Left colon (tissue), 2 donors: ENCODE data around the gene RPRD1B. TPM values are rescaled to one million over a fixed set of nuclear protein-coding genes. Genes with fewer than 3 reads are reported as not detected.

ENCODE experiments used
- ATAC-seq: fragments of 200-7000 bp; cut with Tn5 transposase; one replicate; pipeline ENCODE4 v1.9.1; 2020; ENCODE audit warnings: mild to moderate bottlenecking, moderate library complexity
- DNase-seq, 2 donors: peaks; one replicate each; pipeline ENCODE4 v3.0.0-alpha.2; 2020
- intact Hi-C, 2 donors: fragments of 100-400 bp; cut with DNase I in 1 of 2; cut with micrococcal nuclease in 1 of 2; formaldehyde crosslinking; loops; one replicate each; pipeline versions ENCODE4 v1.11.2 to v1.14.0; 2022; cut with DNase I, micrococcal nuclease
- total RNA-seq, 2 donors: library from RNA; stranded (reverse); fragmentation: NEBNext Ultra II Directional; extraction: Animal tissue kit (Norgen Biotek cat#: 25700); gene quantifications; one replicate each; pipeline ENCODE4 v1.2.1, GENCODE V29; 2021
- donor health status: DM: no; HTN: no; CAD: no.
- donor health status: DM: yes; HTN: yes; CAD: no.

RPRD1B gene
- total RNA-seq, 2 donors from 2014 or later: 30.8 to 34.9 TPM

DNA sequence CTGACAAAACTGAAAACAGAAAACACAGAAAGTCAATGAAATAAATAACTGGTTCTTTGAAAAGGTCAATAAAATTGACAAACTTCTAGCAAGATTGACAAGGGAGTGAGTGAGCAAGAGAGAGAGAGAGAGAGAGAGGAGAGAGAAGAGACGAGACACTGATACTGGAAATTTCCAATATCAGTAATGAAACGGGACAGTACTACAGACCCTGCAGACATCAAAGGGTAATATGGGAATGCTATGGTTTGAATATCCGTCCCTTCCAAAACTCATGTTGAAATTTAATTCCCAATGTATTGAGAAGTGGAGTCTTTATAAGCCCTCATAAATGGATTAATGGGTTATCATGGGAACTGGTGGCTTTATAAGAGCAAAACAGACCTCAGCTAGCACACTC, 4.1 kb upstream of the RPRD1B start:
- DNase-seq: no peak

DNA sequence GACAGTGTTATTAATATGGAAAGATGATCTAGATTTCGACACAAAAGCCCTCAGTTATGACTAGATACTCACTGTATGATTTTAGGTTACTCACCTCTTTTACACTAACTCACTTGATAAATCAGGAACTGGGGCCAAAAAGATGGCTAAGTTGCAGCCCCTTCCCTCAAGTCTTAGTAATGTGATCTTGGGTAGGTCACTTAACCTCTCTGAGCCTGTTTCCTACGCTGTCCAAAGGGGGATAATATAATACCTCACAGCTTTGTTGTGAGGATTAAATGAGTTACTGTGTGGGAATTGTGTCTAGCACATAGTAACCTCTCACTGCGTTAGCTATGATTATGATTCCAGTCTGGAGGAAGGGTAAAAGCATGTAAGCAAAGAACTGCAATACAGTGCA, 1.6 kb upstream of the RPRD1B start:
- ATAC-seq (no peak), DNase-seq (no peak)
- intact Hi-C loops: no loop called here

More for the DNA sequence above, 4.1 kb upstream of the RPRD1B start:
- ATAC-seq: no peak
- intact Hi-C loops: no loop called here

DNA sequence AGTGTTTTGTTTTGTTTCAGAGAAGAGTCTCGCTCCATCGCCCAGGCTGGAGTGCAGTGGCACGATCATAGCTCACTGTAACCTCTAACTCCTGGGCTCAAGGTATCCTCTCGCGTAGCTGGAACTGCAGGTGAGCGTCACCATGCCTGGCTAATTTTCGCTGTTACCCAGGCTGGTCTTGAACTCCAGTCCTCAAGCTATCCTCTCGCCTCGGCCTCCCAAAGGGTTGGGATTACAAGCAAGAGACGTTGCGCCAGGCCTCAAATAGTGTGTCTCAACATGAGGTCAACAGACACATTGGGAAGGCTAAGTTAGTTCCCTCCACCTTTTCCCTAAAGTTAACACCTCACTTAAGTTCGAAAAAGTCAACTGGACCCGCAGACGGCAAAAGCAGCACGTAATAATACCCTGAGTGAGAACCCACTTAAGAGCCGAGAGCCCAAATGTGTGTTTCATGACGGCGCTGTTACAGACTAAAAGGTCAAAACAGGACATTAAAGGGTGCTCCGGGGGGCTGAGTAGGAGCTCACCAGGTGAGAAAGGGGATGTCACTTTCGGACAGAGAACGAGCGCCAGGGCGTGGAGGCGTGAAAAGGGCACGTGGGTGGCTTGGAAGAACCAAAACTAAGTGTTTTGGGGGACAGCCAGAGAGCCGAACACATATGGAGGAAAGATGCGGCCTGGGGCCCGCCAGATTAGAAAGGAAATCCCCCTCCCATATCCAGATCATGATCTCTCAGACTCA, 789 bp upstream of the RPRD1B start:
- DNase-seq (peak; percentile 10 to 63), ATAC-seq (peak; percentile 50)
- intact Hi-C loops: no loop called here

DNA sequence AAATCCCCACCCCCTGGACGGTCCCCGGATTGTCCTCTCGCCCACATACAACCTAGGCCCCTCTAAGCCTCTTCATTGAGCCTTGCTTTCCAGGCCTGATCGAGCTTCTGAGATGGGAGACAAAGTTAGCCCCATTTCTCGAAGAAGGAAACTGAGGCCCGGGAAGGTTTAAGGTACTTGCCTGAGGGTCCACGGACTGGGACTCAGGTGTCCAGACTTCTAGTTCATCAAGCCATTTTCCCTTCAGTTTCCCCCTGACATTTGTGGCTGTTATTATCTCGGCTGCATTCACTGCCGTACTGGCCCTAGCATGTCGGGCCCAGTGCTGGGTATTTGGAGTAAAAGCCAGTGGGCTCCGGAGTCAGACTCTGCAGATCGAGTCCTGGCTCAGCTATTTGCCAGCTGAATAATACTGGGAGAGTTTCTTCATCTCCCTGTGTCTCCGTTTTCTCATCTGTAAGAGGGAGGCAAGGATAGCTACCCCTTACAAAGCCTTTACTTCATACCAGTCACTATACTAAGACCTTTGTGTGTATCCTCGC, 633 bp downstream of the RPRD1B start:
- peak; percentile 32 for ATAC-seq
- intact Hi-C loops: no loop called here

DNA sequence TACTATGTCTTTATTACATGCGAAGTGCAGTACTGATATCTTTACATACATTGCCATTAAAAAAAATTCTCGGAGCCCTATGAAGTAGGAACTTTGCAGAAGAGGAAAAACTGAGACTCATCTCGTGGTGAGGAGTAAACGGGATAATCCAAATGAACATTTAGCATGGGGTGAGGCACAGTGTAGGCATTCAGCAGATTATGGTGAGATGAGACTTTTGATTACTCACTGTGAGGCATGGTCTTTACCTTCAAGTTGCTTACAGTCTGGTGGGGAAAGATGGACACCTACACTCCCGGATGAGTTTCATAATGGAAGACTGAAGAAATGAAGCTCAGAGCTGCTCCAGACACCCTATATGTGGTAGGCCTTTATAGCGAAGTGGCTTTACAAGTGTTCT, 1.4 kb downstream of the RPRD1B start:
- ATAC-seq (no peak), DNase-seq (no peak)
- intact Hi-C loops: no loop called here

More for the DNA sequence above, 633 bp downstream of the RPRD1B start:
- peak in 1 of 2 donors; percentile 10 for DNase-seq

DNA sequence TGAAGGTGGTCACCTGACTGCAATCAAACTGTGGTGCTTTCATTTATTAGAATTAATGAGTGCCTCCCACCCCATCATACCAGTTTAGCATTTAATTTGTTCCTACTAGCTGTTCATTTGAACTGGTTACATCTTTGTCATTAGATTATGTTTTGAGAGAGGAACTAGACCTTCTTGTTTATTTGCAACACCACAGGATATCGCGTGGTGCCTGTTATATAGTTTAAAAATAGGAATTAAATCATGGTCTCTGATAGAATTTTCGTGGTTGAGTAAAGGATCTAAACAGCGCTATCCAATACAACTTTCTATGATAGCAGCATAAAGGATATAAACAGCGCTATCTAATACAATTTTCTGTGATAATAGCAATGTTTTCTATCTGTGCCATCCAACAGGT, 2.8 kb downstream of the RPRD1B start:
- ATAC-seq: no peak
- DNase-seq: no peak
- intact Hi-C loops: no loop called here

DNA sequence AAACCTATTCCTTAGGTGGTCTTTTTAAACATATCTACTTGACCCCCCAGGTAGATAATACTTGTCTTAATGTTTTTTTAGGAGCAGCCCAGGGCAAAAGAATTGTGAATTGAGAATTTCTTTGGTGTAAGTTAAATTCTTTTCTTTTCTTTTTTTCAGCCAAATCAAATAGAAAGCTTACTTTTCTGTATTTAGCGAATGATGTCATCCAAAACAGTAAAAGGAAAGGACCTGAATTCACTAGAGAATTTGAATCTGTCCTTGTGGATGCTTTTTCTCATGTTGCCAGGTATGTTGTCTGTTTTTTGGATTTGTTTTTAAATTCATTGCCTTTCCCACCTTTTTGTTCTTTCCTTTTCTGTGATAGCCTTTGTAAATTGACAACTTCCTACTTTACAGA, 6.7 kb downstream of the RPRD1B start:
- DNase-seq (no peak), ATAC-seq (no peak)
- intact Hi-C loops: no loop called here

DNA sequence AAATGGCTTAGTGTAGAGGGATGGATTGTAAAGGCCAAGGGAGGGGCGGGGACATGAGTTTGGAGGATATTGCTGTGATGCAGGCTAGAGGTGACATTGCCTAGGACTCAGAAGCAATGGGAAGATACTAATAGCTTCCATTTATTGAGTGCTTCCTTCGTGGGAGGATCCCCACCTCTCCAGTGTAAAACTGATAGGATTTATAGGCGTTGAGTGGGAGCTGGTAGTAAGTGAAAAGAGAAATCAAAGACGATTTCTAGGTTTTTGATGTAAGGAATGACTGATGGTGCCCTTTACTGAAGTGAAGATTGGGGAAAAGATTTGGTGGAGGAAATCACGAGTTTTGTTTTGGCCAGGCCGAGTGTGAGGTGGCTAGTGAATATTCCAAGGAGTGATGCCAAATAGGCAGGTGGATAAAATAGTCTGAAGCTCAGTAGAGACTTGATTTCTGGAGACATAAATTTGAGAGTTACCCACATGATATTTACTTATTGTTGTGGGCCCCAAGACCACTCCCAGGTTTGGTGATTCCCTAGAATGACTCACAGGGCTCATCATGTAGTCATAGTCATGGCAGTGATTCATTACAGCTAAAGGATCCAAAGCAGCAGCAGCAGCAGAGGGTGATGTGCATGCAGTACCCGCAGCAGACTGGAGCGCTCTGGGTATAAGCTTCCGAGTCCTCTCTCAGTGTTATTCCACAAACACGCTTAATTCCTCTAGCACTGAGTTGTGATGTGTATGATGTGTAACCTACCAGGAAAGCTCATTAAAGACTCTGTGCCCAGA, 10.2 kb downstream of the RPRD1B start:
- no peak for ATAC-seq
- intact Hi-C loops: no loop called here
- no peak for DNase-seq

DNA sequence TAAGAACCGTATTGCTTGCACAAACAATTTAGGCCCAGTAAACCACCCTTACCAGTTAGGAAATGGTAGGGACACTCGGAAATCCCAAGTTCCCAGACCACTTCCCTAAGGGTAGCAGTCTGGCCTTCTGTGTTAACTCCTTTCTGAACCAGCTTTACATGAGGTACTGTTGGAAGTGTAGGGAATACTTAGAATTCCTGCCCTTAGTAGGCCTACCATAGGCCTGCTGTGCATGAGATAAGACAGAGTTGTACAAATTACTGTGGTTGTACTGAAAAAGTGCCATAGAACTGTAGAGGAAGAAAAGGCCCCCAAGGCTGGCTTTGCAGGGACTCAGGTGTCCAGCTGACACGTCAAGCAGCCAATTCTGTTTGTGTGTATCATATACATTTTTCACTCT, 11.1 kb downstream of the RPRD1B start:
- intact Hi-C loops: no loop called here
- no peak for ATAC-seq
- no peak for DNase-seq

DNA sequence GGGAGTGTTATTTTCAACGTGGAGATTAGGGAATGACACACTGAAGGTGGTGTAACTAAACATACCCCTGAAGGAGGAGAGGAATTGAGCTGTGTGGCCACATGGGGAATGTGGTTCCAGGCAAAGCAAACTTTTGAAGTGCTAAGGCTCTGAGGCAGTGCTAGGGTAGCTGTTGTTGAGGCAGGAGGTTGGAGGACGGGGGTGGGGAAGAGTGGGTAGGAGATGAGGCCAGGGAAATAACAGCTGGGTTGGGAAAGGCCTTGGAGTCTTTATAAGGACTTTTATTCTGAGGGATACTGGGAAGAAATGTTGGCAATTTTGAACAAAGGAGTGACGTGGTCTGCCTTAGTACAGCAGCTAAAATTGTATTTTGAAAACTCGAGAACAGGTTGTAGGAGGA, 13.0 kb downstream of the RPRD1B start:
- no peak for DNase-seq
- ATAC-seq: no peak
- intact Hi-C loops: no loop called here

DNA sequence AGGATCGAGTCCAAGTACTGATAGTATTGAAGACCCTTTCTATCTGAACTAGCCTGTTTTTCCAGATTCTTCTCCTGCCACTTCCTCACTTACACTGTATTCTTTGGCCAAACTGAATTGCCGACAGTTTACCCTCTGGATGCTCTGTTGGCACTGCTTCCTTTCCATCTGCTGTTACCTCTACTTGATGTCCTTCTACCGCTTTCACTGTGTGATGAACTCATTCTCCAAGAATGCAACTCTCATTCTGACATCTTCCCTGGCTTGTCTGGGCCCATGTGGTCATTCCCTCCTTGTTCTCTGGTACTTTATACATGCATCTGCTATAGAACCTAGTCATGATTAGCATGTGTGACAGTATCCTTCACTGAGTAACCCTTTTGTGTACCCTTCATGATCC, 16.3 kb downstream of the RPRD1B start:
- DNase-seq (no peak), ATAC-seq (no peak)
- intact Hi-C loops: no loop called here

DNA sequence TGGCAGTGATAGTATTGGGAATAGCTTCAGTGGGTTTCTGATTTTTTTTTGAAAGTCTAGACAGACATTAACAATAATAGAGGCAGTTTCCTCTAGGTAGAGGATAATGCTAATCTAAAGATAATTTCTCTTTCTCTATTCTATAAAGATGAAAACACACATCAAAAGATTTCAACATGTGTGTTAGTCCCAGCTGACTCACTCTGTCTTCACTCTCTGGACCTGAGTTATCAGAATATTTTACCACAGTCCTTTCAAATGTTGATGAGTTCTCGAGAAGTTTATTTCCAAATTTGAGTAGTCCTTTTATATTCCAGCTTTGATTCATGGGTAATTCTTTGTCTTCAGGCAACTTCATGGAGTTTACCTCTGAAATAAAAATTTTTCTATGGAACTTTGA, 17.1 kb downstream of the RPRD1B start:
- ATAC-seq (no peak), DNase-seq (no peak)
- intact Hi-C loops: no loop called here

DNA sequence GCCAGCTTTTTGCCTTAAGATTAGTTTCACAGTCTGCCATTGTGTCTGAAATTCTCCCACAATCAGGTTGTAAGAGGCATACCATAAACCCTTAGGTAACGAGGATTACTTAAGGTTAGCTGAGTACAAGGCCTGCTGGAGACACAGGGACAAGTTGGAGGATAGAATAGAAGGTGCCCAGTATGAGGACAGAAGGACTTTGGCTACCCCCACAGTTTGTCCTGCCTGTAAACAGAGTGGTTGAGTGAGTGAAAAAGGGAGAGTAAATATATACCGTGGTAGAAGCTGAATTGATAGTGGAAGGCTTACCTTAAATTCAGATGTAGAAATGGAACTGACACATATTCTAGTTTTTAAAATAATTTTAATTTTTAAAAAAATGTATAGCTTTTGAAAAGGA, 19.3 kb downstream of the RPRD1B start:
- ATAC-seq: no peak
- no peak for DNase-seq
- intact Hi-C loops: no loop called here

DNA sequence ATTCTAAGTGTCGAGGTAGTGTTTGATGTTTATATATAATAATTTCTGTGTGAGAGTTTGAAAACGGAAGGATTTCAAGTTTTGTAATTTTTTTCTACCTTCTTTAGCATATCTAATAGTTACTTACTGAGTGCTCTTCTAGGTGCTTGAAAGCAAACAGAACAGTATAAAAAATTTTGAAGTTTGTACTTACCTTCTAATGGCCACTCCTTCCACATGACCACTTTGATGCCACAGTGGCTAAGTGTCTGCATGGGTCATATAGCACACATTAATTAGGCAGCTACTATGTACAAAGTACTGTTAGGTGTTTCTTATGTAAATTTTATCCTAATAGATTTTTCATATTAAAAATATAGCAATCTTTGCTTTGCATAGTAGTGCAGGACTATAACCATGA, 21.1 kb downstream of the RPRD1B start:
- intact Hi-C loops: no loop called here
- no peak for ATAC-seq
- no peak for DNase-seq

DNA sequence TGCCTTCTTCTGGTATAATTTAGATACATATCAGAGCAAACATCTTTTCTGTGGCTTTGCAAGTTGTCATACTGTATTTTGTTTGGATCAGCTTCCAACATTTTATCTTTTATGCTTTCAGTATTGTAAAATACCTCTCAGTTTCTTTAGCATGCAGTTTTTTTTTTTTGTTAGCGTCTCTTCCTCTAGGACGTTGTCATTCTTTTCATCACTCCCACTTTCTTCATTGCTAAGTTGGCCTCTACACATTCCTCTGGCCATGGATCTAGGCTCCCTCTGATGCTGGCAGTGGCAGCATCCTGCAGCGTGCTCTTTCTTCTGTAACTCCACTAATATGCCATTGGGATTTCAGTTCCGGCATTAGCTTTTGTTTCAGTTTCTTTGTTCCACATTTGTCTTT, 21.7 kb downstream of the RPRD1B start:
- ATAC-seq: no peak
- DNase-seq: no peak
- intact Hi-C loops: no loop called here

DNA sequence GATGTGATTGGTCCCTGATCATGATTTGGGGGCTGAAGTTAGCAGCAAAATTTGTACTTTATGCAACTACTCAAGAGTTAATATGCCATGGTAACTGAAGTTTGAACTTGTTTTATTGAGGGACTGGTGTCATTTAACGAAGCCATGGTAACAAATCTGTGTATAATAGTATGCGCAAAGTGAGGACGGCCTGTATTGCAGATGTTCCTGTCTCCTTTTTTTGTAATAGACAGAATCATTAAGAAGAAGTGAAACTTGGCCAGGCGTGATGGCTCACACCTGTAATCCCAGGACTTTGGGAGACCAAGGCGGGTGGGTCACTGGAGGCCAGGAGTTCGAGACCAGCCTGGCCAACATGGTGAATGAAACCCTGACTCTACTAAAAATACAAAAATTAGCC, 22.3 kb downstream of the RPRD1B start:
- ATAC-seq (no peak), DNase-seq (no peak)
- intact Hi-C loops: loop anchor here in 1 of 2 donors (2.0 kb wide), 1 partner anchor 165 kb away; no protein-coding TSS in a partner anchor

DNA sequence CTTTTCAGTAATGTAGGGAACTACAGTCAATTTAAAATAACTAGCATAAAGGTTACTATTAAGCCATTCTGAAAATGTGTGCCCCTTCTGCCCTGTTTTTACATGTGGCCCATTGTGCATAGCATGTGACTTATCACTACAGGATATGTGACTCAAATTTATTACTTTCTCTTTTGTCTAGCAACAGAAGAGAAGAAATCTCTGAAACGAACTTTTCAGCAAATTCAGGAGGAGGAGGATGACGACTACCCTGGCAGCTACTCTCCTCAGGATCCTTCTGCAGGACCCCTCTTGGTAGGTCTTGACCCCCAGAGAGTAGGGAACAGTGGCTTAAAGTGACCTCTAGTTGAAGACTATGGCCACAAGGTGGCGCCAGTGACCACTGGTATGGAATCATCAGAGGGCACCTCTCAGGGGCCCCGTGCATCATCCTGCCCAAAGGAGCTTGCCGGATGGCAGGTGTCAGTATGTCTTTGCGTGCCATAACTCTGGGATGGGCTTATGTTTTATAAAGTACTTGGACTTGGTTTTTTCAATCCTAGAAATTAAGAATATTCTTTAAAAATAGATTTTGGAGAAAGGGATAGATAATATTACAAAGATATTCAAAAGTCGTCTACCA, 23.9 kb downstream of the RPRD1B start:
- intact Hi-C loops: loop anchor here in 1 of 2 donors (2.0 kb wide), 1 partner anchor 163 kb away; no protein-coding TSS in a partner anchor
- ATAC-seq: peak; percentile 70
- peak; percentile 77 to 96 for DNase-seq

DNA sequence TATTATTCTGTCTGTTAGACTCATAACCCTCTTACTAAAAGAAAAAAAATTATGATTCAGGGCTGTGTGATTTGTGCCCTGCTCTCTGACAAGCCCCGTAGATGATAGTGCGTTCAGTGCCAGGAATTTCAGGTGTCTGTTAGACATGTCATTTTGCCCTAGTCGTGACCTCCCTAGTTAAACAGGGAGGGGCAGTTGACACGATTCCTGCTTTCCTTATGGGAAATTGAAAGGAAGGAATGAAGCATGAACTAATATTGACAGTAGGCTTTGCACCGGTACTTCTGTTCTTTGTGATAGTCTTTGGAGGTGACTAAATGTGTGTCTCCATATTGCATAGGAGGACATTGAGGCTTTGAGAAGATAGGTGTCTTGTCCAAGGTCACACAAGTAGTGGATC, 26.3 kb downstream of the RPRD1B start:
- ATAC-seq: peak; percentile 93
- intact Hi-C loops: loop anchor here in 1 of 2 donors (10.0 kb wide), 1 partner anchor 105 kb away; the partner anchor contains the start of gene TGM2

DNA sequence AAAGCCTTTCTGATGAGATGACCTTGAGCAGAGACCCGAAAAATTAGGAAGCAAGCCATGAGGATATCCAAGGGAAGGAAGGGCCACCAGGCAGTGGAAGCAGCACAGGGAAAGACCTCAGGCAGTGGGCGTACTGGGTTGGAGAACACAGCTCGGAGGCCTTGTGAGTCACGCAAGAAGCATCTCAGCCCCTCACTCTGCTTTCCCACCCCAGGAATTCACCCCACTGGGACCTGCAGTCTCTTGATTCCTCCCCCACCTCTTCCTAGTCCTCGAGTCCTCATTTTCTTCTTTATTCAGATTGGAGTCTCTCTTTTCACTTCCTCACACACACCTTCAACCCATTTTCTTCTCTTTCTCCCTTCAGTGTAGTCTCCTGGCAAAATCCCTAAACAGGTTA, 27.0 kb downstream of the RPRD1B start:
- intact Hi-C loops: loop anchor here in 1 of 2 donors (10.0 kb wide), 1 partner anchor 104 kb away; the partner anchor contains the start of gene TGM2
- DNase-seq (no peak), ATAC-seq (no peak)

More for the DNA sequence above, 26.3 kb downstream of the RPRD1B start:
- DNase-seq: peak; percentile 31 to 62
